PFSK-1 (cell line): ENCODE data around the gene GOLGA6L1. TPM values are rescaled to one million over a fixed set of nuclear protein-coding genes. Genes with fewer than 3 reads are reported as not detected.
"Not testable (repeated sequence)": the region's sequence is repeated elsewhere in the genome, so short reads cannot be mapped to it uniquely, and the experiment has no call there.

Experiments
- FOXP2 ChIP-seq: optimal IDR thresholded peaks from 2 replicates; pipeline ENCODE3; 2011; ENCODE audit warnings: borderline replicate concordance, control low read depth, inconsistent platforms; ENCODE audit not compliant: insufficient read depth; ENCODE audit errors: extremely low read length, extremely low read depth
- POLR2AphosphoS5 ChIP-seq: IDR thresholded peaks from 2 replicates; pipeline ENCODE4 v1.6.1; 2012; ENCODE audit warnings: low read depth, mild to moderate bottlenecking, control low read depth, low read length, moderate library complexity
- REST ChIP-seq, 2 experiments: IDR thresholded peaks; 2 replicates each; pipeline versions ENCODE4 v1.6.1 to v1.8.0; 2011 to 2012; ENCODE audit warnings: low read depth in 2 of 2, low read length in 2 of 2, control low read depth in 1 of 2, inconsistent platforms in 1 of 2, mild to moderate bottlenecking in 1 of 2, moderate library complexity in 1 of 2; ENCODE audit not compliant: insufficient read depth in 1 of 2
- SIN3A ChIP-seq: IDR thresholded peaks from 2 replicates; pipeline ENCODE4 v1.6.1; 2012; ENCODE audit warnings: mild to moderate bottlenecking, low read length, moderate library complexity, borderline replicate concordance; ENCODE audit not compliant: insufficient read depth
- TAF1 ChIP-seq: IDR thresholded peaks from 2 replicates; pipeline ENCODE4 v1.6.1; 2012; ENCODE audit warnings: low read length, control low read depth, borderline replicate concordance; ENCODE audit not compliant: insufficient read depth
- polyA plus RNA-seq: library from polyadenylated mRNA; unstranded; fragments of >200 nt; gene quantifications from one replicate; pipeline ENCODE4 v1.2.1, GENCODE V29; 2012; ENCODE audit warnings: low read depth, missing spikeins; ENCODE audit not compliant: insufficient read length

GOLGA6L1 gene
- not detected for polyA plus RNA-seq

- TF ChIP-seq FOXP2; TAF1; REST (IDR thresholded peaks at IDR 0.05; ENCODE audit: insufficient read depth in 1 of 2, low read depth in 2 of 2, low read length in 2 of 2): not testable (repeated sequence)
Observed at GRCh38 chr15:23136722-23137121, at the start of gene GOLGA6L1. GOLGA6L1 (minus strand) TSS chr15:23136822; CDS start chr15:23136731, 91 bp downstream.

GRCh38 chr15:23118208-23118607, 18.4 kb downstream of the GOLGA6L1 start:
- TF ChIP-seq FOXP2 (no peak), TAF1 (no peak), POLR2AphosphoS5 (no peak), REST (IDR thresholded peaks at IDR 0.05; ENCODE audit: insufficient read depth in 1 of 2, low read depth in 2 of 2, low read length in 2 of 2) (no peak), SIN3A (no peak)

GRCh38 chr15:23095796-23096195, 40.8 kb downstream of the GOLGA6L1 start:
- TF ChIP-seq POLR2AphosphoS5: no peak
- no peak for TF ChIP-seq FOXP2
- no peak for TF ChIP-seq REST (IDR thresholded peaks at IDR 0.05; ENCODE audit: insufficient read depth in 1 of 2, low read depth in 2 of 2, low read length in 2 of 2)
- TF ChIP-seq SIN3A: no peak
- TF ChIP-seq TAF1: no peak

GRCh38 chr15:23083115-23083514, 53.5 kb downstream of the GOLGA6L1 start:
- TF ChIP-seq POLR2AphosphoS5 (no peak), SIN3A (no peak), REST (IDR thresholded peaks at IDR 0.05; ENCODE audit: insufficient read depth in 1 of 2, low read depth in 2 of 2, low read length in 2 of 2) (no peak), FOXP2 (no peak)

GRCh38 chr15:23081271-23081670, 55.4 kb downstream of the GOLGA6L1 start:
- TF ChIP-seq TAF1 (no peak), REST (IDR thresholded peaks at IDR 0.05; ENCODE audit: insufficient read depth in 1 of 2, low read depth in 2 of 2, low read length in 2 of 2) (no peak), POLR2AphosphoS5 (no peak), SIN3A (no peak), FOXP2 (no peak)
